ENCODE measurements around the gene PCDHGB7. TPM values are rescaled to one million over a fixed set of nuclear protein-coding genes. Genes with fewer than 3 reads are reported as not detected.

Gene PCDHGB7
- total RNA-seq, 1 experiment from 2014 or later = 10.5 TPM

- TF ChIP-seq STAT6 (CRISPR knock-in tag; conservative IDR thresholded peaks at IDR 0.05; ENCODE audit: low read depth) (no peak), CTCF (IDR thresholded peaks at IDR 0.05) (no peak), USF1 (CRISPR knock-in tag; IDR thresholded peaks at IDR 0.05) (no peak), SMAD3 (CRISPR knock-in tag; IDR thresholded peaks at IDR 0.05; ENCODE audit: borderline replicate concordance) (no peak), ESRRA (CRISPR knock-in tag; IDR thresholded peaks at IDR 0.05; ENCODE audit: borderline replicate concordance) (no peak), ATF1 (CRISPR knock-in tag; IDR thresholded peaks at IDR 0.05) (no peak)
Measured at GRCh38 chr5:141441571-141442170, 24.2 kb downstream of the PCDHGB7 start (continued).

- Mint-ChIP-seq H3K9me3 (no peaks in the 10 kb centered on the region), H3K4me3 (no peak overlapping the region), H3K4me1 (no peaks in the 10 kb centered on the region), H3K27ac (peak overlapping the region; percentile 17; the same call in 1 of the 2 replicates), H3K36me3 (0 out of 2 replicates have a peak, but pooled peaks cover 4% of the 10 kb centered on the region), H3K27me3 (ENCODE audit: low read depth) (no peaks in the 10 kb centered on the region)
- ChIA-PET POLR2A (no interaction called here), CTCF (interaction anchor here (1.5 to 3.7 kb wide), 4 partner anchors 11 to 48 kb away, joined by 5 to 26 read pairs (median 10); partner anchors contain the start of genes PCDHGB7 and PCDHGC3)
- no peak for ATAC-seq
- no peak for DNase-seq (ENCODE audit: low spot score)
- TF ChIP-seq ZMAT4 (CRISPR knock-in tag; IDR thresholded peaks at IDR 0.05) (no peak), ZNF671 (CRISPR knock-in tag; IDR thresholded peaks at IDR 0.05) (no peak), E2F1 (CRISPR knock-in tag; IDR thresholded peaks at IDR 0.05) (no peak), ERG (CRISPR knock-in tag; IDR thresholded peaks at IDR 0.05) (no peak), ARID4B (CRISPR knock-in tag; IDR thresholded peaks at IDR 0.05; ENCODE audit: borderline replicate concordance) (no peak), RORB (CRISPR knock-in tag; IDR thresholded peaks at IDR 0.05) (no peak), NR3C1 (CRISPR knock-in tag; conservative IDR thresholded peaks at IDR 0.05; ENCODE audit: low read depth) (no peak), ZNF423 (CRISPR knock-in tag; IDR thresholded peaks at IDR 0.05) (no peak), GTF2I (CRISPR knock-in tag; conservative IDR thresholded peaks at IDR 0.05) (no peak), FOXP4 (CRISPR knock-in tag; IDR thresholded peaks at IDR 0.05) (no peak)
Measured at GRCh38 chr5:141465351-141465750, 47.9 kb downstream of the PCDHGB7 start.

Measured in WTC11 (cell line).